Upper lobe of left lung (tissue), 6 donors: ENCODE results near the gene IQCN. TPM values are rescaled to one million over a fixed set of nuclear protein-coding genes. Genes with fewer than 3 reads are reported as not detected.
A peak's percentile ranks its signal among the peaks of the same experiment; 100 is the strongest.

Source experiments
- ATAC-seq, 2 donors: fragments of 200-7000 bp; cut with Tn5 transposase; one replicate each; pipeline ENCODE4 v1.9.1; 2022; ENCODE audit warnings: mild to moderate bottlenecking in 2 of 2, moderate library complexity in 2 of 2; ENCODE audit not compliant: low FRiP score in 2 of 2
- DNase-seq, 2 donors: peaks; one replicate each; pipeline ENCODE4 v3.0.0-alpha.2; 2019 to 2020
- H3K27ac ChIP-seq, 4 donors: fragments of 200-600 bp; sonication (generic); one replicate each; pipeline ENCODE4 v1.5.1; 2016 to 2019
- H3K27me3 ChIP-seq, 4 donors: fragments of 200-600 bp; sonication (generic); one replicate each; pipeline ENCODE4 v1.5.1; 2017 to 2019
- H3K36me3 ChIP-seq, 4 donors: fragments of 200-600 bp; sonication (generic); one replicate each; pipeline ENCODE4 v1.5.1; 2016 to 2019
- H3K4me1 ChIP-seq, 4 donors: fragments of 200-600 bp; sonication (generic); one replicate each; pipeline ENCODE4 v1.5.1; 2018 to 2019
- H3K4me3 ChIP-seq, 4 donors: fragments of 200-600 bp; sonication (generic); one replicate each; pipeline ENCODE4 v1.5.1; 2017 to 2019; ENCODE audit warnings: mild to moderate bottlenecking in 2 of 4, moderate library complexity in 1 of 4
- H3K9me3 ChIP-seq, 4 donors: fragments of 200-600 bp; sonication (generic); one replicate each; pipeline ENCODE4 v1.5.1; 2018 to 2019
- CTCF ChIP-seq, 6 experiments: fragments of 450-650 bp in 4 of 6; fragments of 200-600 bp in 2 of 6; sonication (generic) in 2 of 6; IDR thresholded peaks; one replicate each; pipeline ENCODE4 v1.5.1; 2016 to 2019; ENCODE audit warnings: antibody characterized with exemption in 6 of 6
- EP300 ChIP-seq, 4 donors: sonication (generic); formaldehyde crosslinking; IDR thresholded peaks; one replicate each; pipeline ENCODE4 v1.5.1; 2017; ENCODE audit warnings: antibody characterized with exemption in 4 of 4, control low read depth in 2 of 4
- POLR2A ChIP-seq, 4 donors: fragments of 450-650 bp; IDR thresholded peaks; one replicate each; pipeline ENCODE4 v1.5.1; 2016 to 2017; ENCODE audit warnings: antibody characterized with exemption in 4 of 4, mild to moderate bottlenecking in 2 of 4
- POLR2AphosphoS5 ChIP-seq, 2 donors: sonication (generic); formaldehyde crosslinking; IDR thresholded peaks; one replicate each; pipeline ENCODE4 v1.5.1; 2017; ENCODE audit warnings: antibody characterized with exemption in 2 of 2
- WGBS, 2 donors: methylation state at CpG; one replicate each; pipeline ENCODE4 v1.1.5; 2017 to 2018; 5-methylcytosine and 5-hydroxymethylcytosine counted together
- total RNA-seq, 6 donors: library from RNA; depleted of rRNA in 4 of 6; stranded (reverse); fragments of >200 nt in 4 of 6; gene quantifications; one replicate each; pipeline versions ENCODE4 v1.1.0 to v1.2.1, GENCODE V29; 2016 to 2021
- donor health status: DM: no; HTN: no; CAD: no; lungs with moderate emphysema.
- donor health status: DM: no; HTN: yes; CAD: no; lungs with severe emphysema.

The IQCN gene
- total RNA-seq, 6 donors from 2014 or later, result 6.3 to 58.7 (median 11.7) TPM

GRCh38 chr19:18232540-18233223, 41.6 kb downstream of the IQCN start:
- no peak overlapping the region for H3K4me3 ChIP-seq
- H3K27ac ChIP-seq, result no peak overlapping the region
- no peak for DNase-seq
- TF ChIP-seq POLR2AphosphoS5 (IDR thresholded peaks at IDR 0.05), result no peak
- TF ChIP-seq CTCF (IDR thresholded peaks at IDR 0.05), result no peak
- TF ChIP-seq EP300 (IDR thresholded peaks at IDR 0.05), result no peak
- TF ChIP-seq POLR2A (IDR thresholded peaks at IDR 0.05), result no peak
- peaks cover 0 to 19% (median 8%) of the 10 kb centered on the region in 4 donors for H3K4me1 ChIP-seq
- H3K9me3 ChIP-seq, result peaks cover 0 to 8% (median 5%) of the 10 kb centered on the region in 4 donors
- WGBS, 2 donors, result 0 to 9% methylated on average over 7 to 27 of the region's 46 CpGs
- ATAC-seq, result peak in 1 of 2 donors; percentile 4
- no peaks in the 10 kb centered on the region for H3K36me3 ChIP-seq
- H3K27me3 ChIP-seq, result peaks cover 0 to 7% (median 5%) of the 10 kb centered on the region in 4 donors

GRCh38 chr19:18231775-18232174, 42.5 kb downstream of the IQCN start:
- peaks cover 0 to 8% (median 5%) of the 10 kb centered on the region in 4 donors for H3K9me3 ChIP-seq
- H3K27me3 ChIP-seq, result peaks cover 0 to 7% (median 5%) of the 10 kb centered on the region in 4 donors
- peaks cover 0 to 19% (median 8%) of the 10 kb centered on the region in 4 donors for H3K4me1 ChIP-seq
- DNase-seq (no peak), ATAC-seq (no peak)
- 20 to 21% methylated on average over 4 of the region's 4 CpGs for WGBS, 2 donors
- no peak overlapping the region for H3K27ac ChIP-seq
- TF ChIP-seq POLR2A (IDR thresholded peaks at IDR 0.05) (no peak), EP300 (IDR thresholded peaks at IDR 0.05) (no peak), CTCF (IDR thresholded peaks at IDR 0.05) (no peak), POLR2AphosphoS5 (IDR thresholded peaks at IDR 0.05) (no peak)
- H3K4me3 ChIP-seq, result no peak overlapping the region
- H3K36me3 ChIP-seq, result no peaks in the 10 kb centered on the region

- peaks cover 2 to 21% (median 10%) of the 10 kb centered on the region in 4 donors for H3K4me1 ChIP-seq
- TF ChIP-seq POLR2A (IDR thresholded peaks at IDR 0.05) (no peak), EP300 (IDR thresholded peaks at IDR 0.05) (no peak)
- WGBS, 2 donors, result 66 to 67% methylated on average over 12 to 18 of the region's 18 CpGs
- H3K27me3 ChIP-seq, result peaks cover 0 to 11% (median 5%) of the 10 kb centered on the region in 4 donors
- ATAC-seq (peak in 1 of 2 donors; percentile 17), DNase-seq (no peak)
- H3K9me3 ChIP-seq, result peaks cover 0 to 8% (median 5%) of the 10 kb centered on the region in 4 donors
- H3K36me3 ChIP-seq, result no peaks in the 10 kb centered on the region
- H3K4me3 ChIP-seq, result no peak overlapping the region
- H3K27ac ChIP-seq, result no peak overlapping the region
Measured at GRCh38 chr19:18230941-18231734, 43.1 kb downstream of the IQCN start.

- ATAC-seq, result no peak
- H3K4me1 ChIP-seq, result peaks cover 13 to 34% (median 22%) of the 10 kb centered on the region in 4 donors
- TF ChIP-seq EP300 (IDR thresholded peaks at IDR 0.05), result no peak
- no peak for TF ChIP-seq POLR2A (IDR thresholded peaks at IDR 0.05)
- 78 to 84% methylated on average over 3 to 4 of the region's 4 CpGs for WGBS, 2 donors
- H3K4me3 ChIP-seq, result no peak overlapping the region
- H3K27me3 ChIP-seq, result peaks cover 3 to 23% (median 9%) of the 10 kb centered on the region in 4 donors
- H3K9me3 ChIP-seq, result peaks cover 0 to 8% (median 5%) of the 10 kb centered on the region in 4 donors
- no peak for DNase-seq
- no peaks in the 10 kb centered on the region for H3K36me3 ChIP-seq
- no peak overlapping the region for H3K27ac ChIP-seq
Measured at GRCh38 chr19:18229915-18230314, 44.3 kb downstream of the IQCN start.

- no peak overlapping the region for H3K4me3 ChIP-seq
- peaks cover 0 to 8% (median 5%) of the 10 kb centered on the region in 4 donors for H3K9me3 ChIP-seq
- peaks cover 17 to 38% (median 26%) of the 10 kb centered on the region in 4 donors for H3K4me1 ChIP-seq
- TF ChIP-seq CTCF (IDR thresholded peaks at IDR 0.05) (peak in 4 of 6 experiments; percentile 23 to 40 (median 31)), EP300 (IDR thresholded peaks at IDR 0.05) (no peak)
- H3K36me3 ChIP-seq, result no peaks in the 10 kb centered on the region
- H3K27ac ChIP-seq, result no peak overlapping the region
- no peak for DNase-seq
- H3K27me3 ChIP-seq, result peaks cover 3 to 26% (median 10%) of the 10 kb centered on the region in 4 donors
- WGBS, 2 donors, result 70 to 79% methylated on average over 5 of the region's 5 CpGs
- ATAC-seq, result no peak
Measured at GRCh38 chr19:18229474-18229873, 44.8 kb downstream of the IQCN start.
